Embryonic facial prominence (tissue), 1 donor: ENCODE data around the gene MARK3.

Experiments
- DNase-seq: peaks from one replicate; pipeline ENCODE4 v3.0.0-alpha.2; 2016; ENCODE audit errors: extremely low spot score

Gene MARK3

DNA sequence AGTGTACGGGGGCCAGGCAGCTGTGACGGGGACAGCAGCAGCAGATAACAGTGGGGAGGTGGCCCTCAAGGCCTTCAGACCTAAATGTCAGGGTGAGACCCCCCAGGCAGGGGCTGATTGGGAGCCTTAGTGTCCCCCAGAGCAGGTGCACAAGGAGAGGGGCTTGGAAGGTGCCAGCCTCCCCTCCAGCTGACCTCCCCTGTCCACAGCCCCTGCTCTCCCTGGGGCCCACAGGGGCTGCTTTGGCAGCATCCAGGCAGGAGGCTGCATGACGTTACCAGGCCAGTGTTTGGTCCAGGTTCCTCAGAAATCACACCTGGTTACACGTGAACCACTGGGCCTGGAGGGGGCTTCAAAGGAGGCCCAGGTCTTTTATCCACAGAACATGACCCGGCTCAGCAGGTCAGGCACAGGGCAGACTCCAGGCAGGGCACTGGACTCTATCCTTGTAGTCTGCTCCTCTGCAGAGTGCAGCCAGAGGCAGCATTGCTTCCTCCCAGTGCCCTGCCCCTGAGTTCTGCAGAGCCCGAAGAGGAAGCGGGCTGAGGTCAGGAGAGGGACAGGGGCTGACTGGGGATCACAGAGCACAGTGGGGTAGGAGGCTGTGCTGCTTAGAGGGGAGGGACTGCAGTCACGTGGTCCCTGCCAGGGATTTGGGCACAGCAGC lies 141.2 kb downstream of the MARK3 start:
- no peak for DNase-seq

GRCh38 chr14:103526914-103527248 lies 141.7 kb downstream of the MARK3 start:
- DNase-seq, result no peak

DNA sequence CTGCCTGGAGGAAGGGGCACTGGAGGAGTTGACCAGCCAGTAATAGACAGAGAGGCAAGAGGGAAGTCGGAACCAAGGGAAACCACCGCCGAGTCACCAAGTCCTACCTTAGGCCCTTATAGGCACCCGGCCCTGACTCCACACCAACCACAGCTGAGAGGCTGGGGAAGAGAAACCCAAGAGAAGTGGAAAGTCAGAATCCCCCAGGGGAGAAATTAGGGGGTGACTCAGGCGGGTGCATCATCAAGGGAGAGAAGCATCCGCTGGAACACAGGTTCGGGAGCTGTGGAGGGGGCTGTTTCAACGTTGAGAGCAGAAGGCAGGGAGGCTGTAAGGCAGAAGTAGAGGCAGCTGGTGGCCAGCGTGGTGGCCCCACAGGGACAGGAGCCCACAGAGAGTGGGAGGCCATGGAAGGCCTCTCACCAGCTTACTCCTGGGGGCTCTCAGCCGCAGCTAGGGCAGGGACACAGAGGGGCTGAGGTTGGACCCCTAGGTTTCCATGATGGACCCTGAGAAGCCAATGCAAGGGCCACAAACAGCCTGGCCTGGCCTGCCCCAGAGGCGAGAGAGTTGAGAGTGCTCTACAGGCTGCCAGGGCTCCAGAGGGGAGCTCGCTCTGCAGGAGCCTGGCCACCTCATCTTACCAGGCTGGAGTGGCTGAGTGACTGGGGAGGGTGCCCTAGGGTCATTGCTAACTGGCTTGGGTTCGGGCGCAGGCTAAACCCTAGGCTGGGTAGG lies 142.4 kb downstream of the MARK3 start:
- DNase-seq, result no peak

DNA sequence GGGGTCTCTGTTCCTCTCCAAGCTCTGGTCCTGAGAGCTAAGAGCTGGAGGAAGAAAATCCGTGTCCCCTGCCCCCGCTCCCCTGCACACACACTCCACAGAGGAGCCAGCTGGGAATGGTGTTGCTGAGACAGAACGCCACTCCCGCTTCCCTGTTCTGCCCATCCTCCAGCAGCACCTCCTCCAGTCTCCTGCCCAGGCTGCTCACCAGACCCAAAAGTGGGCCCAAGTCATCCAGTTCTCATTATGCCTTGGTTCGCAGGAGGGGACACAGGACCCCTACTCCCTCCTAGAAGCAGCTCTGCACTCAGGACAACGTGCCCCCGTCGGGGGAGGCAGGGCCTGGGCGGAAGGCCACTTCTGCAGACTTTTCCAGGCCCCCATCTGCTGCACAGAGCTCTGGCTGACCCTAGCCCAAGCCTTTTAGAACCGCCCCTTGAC lies 143.0 kb downstream of the MARK3 start:
- DNase-seq, result no peak

GRCh38 chr14:103528587-103529382 lies 143.6 kb downstream of the MARK3 start, which contains the start of gene TRMT61A:
TSS of gene TRMT61A (plus strand) at chr14:103529196. CDS start at chr14:103529979, 783 bp downstream.
- DNase-seq, result peak; percentile 56

GRCh38 chr14:103529383-103530365 lies 144.5 kb downstream of the MARK3 start:
- DNase-seq, result no peak

- no peak for DNase-seq
Measured at GRCh38 chr14:103530390-103530789, 145.2 kb downstream of the MARK3 start.

DNA sequence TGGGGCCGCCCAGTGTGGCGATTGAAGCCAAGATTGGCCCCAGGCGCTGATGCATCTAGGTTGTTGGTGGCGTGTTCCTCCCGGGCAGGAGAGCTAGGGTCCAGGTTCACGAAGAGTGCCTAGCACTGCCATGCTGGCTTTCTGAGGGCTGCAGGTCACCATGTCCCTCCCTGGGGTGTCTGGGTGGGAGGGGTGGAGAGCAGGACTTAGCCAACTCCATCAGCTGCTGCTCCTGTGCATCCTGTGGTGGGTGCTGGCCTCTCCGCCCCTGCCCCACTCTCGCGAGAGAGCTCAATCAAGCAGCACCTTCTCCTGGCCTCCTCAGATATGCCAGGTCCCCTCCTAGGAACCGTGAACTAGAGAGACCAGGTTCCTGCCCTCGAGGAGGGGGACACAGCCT lies 145.6 kb downstream of the MARK3 start:
- DNase-seq, result no peak

- DNase-seq, result no peak
Measured at GRCh38 chr14:103531421-103532215, 146.4 kb downstream of the MARK3 start.

- DNase-seq, result no peak
Measured at GRCh38 chr14:103532216-103533136, 147.3 kb downstream of the MARK3 start.

- DNase-seq, result no peak
Measured at GRCh38 chr14:103533137-103533998, 148.2 kb downstream of the MARK3 start.

GRCh38 chr14:103533999-103534575 lies 148.9 kb downstream of the MARK3 start:
- no peak for DNase-seq

DNA sequence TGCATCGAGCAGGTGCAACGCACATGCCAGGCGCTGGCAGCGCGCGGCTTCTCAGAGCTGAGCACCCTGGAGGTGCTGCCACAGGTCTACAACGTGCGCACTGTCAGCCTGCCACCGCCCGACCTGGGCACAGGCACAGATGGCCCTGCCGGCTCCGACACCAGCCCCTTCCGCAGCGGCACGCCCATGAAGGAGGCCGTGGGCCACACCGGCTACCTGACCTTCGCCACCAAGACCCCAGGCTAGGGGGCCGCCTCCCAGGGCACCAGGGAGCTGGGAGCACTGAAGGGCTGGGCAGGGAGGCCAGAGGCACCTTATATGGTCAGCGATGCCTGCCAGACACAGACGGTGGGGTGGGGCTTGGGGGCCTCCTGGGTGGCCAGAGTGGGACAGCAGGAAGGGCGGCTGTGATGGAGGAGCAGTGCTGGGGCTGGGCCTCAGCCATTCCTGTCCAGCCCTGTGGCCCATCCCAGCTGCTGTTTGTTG lies 149.4 kb downstream of the MARK3 start:
- DNase-seq, result no peak

DNA sequence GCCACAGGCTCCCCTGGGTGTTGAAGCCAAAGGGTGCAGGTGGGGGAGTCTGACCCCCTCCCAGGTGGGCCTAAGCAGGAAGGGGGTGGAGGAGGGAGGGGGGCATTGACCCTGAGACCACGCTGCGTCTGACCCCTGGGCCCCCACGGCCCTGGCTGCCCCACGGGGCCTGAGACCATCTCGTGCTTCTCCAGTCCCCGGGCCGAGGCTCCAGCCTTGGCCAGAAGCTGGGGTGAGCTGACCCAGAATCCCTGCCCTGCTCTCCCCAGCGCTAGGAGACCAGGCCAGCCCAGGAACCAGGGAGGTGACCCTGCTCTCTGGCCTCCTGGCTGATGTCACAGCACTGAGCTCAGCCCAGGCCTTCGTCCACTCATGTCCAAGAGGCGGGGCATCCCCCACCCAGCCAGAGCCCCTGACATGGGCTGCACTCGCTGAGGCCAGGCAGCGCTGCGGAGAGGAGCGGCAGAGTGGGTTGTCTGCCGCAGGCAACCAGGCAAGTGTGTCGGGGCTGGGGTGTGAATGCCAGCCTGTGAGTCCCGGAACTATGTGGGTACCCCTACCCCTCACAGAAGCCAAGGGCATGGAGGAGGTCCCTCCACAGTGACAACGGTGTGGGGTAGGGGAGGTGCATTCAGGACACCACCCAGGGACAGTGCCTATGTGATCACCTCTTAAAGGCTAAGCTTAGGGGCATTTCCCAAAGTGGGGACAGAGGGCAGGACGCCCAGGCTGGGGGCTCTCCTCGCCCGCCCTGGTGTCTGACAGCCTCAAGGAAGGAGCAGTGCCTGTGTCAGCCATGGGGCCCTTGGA lies 150.1 kb downstream of the MARK3 start:
- DNase-seq, result no peak

DNA sequence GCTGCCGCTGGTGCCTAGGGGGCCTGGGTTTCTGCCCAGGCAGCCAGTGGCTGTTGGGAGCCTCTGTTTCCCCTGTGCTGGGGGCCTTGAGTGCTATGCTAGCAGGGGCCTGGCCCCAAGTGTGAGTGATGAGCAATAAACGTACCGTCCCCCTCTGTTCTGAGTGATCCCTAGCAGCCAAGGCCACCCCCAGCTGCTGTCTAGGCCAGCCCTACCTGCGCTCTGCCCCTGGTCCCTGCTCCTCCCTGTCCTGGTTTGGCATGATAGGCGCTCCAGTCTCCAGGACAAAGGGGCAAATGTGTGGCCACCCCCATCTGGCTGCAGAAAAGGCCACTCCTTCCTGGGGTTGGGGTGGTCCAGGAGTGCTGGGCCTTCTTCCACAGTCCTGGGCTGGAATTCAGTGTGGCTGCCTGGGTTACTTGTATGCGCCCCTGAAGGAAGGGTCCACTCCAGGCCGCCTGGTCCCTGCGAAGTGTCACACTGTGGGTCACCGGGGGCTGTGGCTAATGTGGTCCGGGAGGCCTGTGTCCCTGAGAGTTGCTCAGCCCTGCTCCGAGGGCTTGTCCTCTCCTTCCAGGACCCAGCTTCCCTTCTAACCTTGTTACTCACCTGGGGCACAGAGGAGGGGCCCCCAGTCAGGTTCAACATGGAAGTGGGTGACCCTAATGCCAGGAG lies 150.8 kb downstream of the MARK3 start:
- DNase-seq, result no peak

DNA sequence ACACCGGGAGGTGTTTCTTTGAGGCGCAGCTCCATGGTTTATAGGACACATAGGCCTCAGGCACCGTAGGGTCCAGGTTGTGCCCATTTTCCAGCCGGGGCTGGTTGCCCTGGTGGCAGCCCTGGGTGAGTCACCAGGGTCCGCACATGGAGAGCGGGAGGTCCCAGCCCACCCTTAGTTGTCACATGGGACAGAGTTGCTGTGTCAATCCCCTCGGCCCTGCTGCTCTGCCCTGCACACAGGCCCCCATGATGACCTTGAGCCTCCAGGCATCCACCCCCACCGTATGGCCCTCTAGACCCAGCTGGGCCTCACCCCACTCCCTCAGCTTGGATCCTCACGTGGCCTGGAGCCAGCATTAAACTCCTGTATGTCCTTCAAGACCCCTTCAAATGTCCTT lies 151.5 kb downstream of the MARK3 start:
- DNase-seq, result no peak
